CD4-positive, alpha-beta T cell treated with Interleukin-4 for 1 hour (primary cell): ENCODE results near the gene ITFG2.
"Not testable (repeated sequence)": the region's sequence is repeated elsewhere in the genome, so short reads cannot be mapped to it uniquely, and the experiment has no call there.

Experiments
- DNase-seq, 2 donors: peaks; one replicate each; pipeline ENCODE4 v3.0.0-alpha.2; 2020 to 2022

The ITFG2 gene

GRCh38 chr12:2832550-2833127 is 20.2 kb downstream of the ITFG2 start:
- DNase-seq = no peak

- DNase-seq = no peak
Measured at GRCh38 chr12:2833327-2833726, 20.9 kb downstream of the ITFG2 start.

GRCh38 chr12:2833810-2834209 is 21.3 kb downstream of the ITFG2 start:
- DNase-seq = no peak

DNA sequence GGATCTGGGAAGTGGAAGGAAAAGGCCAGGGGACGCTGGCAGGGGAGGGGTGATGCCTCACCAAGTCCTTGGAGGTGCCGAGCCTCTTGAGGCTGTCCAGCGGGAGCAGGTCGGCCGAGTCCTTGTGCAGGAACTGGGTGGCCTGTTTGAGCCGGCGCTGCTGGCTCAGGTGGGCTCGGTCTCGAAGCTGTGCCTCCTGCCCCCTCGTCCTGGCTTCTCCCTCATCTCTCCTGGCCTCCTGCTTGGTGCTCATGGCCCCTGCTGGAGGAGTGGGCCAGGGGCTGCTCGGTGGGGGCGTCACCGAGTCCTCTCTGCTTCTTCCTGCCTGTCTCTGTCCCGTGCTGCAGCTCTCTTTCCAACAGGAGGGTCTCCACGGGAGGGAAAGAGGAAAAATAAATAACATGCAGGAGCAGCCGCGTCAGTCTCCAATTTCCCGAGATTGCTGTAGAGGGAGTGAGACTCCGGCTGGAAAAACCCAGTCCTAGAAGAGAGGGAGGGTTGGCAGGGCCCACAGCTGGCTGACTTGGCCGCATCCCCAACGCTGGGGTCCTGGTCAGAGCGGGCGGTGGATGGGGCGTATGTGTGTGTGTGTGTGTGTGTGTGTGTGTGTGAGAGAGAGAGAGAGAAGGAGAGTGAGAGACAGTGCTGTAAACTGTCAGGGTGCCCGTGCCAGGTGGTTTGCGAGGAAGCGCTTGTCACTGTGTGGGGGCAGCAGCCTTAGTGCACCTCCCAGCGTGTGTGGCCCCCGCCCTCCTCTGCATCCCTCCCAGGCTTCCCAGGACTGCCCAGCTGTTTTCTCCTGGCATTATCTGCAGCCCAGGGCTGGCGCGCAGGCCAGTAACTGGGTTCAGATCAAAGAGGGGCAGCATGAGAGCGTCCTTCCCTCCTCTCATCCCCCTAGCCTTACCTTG is 22.4 kb downstream of the ITFG2 start, which contains the start of gene NRIP2:
TSS of gene NRIP2 (minus strand) at position 455 of the 911 bp plus-strand sequence. CDS start at position 403, 52 bp downstream.
- DNase-seq = no peak

- no peak for DNase-seq
Measured at GRCh38 chr12:2835691-2836403, 23.4 kb downstream of the ITFG2 start.

DNA sequence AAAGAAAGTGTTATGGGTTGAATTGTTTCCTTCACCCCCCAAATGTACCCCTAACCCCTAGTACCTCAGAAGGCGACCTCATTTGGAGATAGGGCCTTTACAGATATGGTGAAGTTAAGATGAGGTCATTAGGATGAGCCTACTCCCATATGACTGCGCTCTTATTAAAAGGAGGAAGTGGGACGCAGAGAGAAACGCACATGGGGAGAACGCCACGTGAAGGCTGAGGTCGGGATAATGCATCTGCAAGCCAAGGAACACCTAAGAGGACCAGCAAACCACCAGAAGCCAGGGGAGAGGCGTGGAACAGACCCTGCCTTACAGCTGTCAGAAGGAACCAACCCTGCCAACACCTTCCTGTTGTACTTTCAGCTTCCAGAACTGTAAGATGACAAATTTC is 24.1 kb downstream of the ITFG2 start:
- no peak for DNase-seq

- DNase-seq = no peak
Measured at GRCh38 chr12:2841056-2841650, 28.7 kb downstream of the ITFG2 start.

GRCh38 chr12:2842948-2843347 is 30.5 kb downstream of the ITFG2 start:
- no peak for DNase-seq

- DNase-seq = no peak
Measured at GRCh38 chr12:2844786-2845185, 32.3 kb downstream of the ITFG2 start.

DNA sequence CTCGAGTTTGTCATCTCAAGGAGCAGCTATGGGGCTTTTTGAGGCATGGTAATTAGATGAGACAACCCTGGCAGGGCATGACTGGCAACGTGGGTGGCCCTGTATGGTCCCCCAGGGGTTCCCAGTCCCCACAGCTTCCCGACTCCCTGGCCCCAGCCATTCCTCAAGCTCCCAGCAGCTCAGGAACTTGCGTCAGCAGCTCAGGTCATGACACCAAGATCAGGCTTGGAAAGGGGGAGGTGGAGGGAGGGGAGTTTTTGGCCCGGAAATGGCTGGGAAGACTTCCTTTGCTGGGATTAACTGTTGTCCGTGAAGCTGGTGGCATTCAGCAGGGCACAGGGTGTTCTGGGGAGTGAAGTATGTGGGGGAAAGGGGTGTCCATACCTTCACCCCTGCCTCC is 32.8 kb downstream of the ITFG2 start:
- DNase-seq = no peak

- no peak for DNase-seq
Measured at GRCh38 chr12:2851931-2852330, 39.5 kb downstream of the ITFG2 start.

DNA sequence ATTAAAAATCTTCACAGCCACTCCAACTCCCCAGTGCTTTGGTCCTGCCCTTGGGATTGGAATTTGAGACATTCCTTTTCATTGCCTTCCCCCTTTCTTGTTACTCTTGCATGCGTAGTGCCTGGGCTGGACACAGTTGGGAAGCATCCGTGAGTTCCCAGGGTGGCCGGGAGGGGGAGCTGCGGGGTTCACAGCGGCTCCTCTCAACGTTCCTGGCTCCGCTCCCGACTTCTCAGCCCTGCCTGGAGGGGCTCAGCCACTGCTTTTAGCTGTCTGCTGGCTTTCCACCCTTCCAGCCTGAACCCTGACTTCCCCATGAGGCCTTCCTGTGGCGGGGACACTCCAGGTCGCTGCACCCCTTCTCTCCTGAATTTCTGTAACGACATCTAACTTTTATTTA is 41.2 kb downstream of the ITFG2 start:
- DNase-seq = peak; percentile 25 to 27

GRCh38 chr12:2854669-2855453 is 42.4 kb downstream of the ITFG2 start:
- DNase-seq = no peak

- no peak for DNase-seq
Measured at GRCh38 chr12:2855546-2855945, 43.1 kb downstream of the ITFG2 start.

DNA sequence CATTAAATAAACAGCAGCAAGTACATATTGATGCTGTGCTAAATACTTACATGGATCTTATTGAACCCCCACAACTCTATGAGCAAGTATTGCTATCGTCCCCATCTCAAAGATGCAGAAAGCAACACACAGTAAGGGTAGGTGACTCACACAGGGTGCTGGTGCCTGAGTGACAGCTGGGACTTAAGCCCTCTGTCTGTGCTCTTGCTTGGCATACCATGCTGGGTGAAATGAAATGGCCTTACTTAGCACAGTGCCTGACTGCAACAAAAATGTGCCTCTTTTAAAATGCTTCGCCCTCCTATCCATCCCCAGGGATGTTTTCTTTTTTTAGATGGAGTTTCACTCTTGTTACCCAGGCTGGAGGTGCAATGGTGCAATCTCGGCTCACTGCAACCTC is 43.6 kb downstream of the ITFG2 start:
- DNase-seq = no peak

- DNase-seq = no peak
Measured at GRCh38 chr12:2857021-2857431, 44.6 kb downstream of the ITFG2 start, which contains the start of gene TEX52. Gene TEX52, minus strand, starts transcription at chr12:2857039. Its CDS starts 13 bp downstream, at chr12:2857026.

- DNase-seq = no peak
Measured at GRCh38 chr12:2857576-2857975, 45.1 kb downstream of the ITFG2 start.

GRCh38 chr12:2858334-2858733 is 45.9 kb downstream of the ITFG2 start:
- no peak for DNase-seq

DNA sequence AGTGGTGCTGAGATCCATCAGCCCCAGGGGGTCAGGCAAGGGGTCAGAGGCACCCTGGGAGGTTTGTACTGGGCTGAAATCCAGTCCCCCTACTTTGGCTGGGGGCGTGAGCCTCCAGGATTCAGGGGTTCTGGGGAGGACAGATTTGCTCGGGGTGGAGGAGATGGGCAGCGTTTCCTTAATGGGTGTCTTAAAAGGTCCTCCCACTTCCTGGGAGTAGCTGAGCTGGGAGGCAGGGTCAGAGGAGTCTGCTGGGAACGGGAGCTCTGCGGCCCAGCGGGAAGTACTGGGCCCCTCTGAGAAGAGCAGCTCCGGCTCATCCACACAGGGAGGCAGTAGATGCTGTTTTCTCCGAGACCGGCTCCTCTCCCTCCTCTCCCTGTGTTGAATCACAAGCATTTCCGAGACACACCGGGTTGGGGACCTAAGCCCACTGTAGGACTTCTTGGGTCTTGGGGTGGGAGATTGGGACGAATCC is 46.5 kb downstream of the ITFG2 start:
- DNase-seq = no peak

GRCh38 chr12:2860170-2860569 is 47.7 kb downstream of the ITFG2 start:
- DNase-seq = no peak

DNA sequence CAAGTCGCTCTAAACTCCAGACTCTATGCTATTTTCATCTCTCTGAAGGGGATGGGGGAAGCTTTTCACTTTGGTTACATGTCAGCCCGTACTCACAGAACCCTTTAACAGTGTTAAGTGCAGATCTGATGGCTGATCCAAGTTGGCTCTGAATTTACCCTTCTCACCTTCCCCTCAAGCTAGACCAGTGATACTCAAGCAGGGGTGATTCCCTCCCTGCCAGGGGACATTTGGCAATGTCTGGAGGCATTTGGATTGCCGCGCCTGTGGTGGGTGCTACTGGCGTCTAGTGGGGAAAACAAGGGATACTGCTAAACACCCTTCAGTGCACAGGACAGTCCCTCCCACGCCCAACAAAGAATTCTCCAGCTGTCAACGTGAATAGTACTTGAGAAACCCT is 50.4 kb downstream of the ITFG2 start:
- DNase-seq = no peak

DNA sequence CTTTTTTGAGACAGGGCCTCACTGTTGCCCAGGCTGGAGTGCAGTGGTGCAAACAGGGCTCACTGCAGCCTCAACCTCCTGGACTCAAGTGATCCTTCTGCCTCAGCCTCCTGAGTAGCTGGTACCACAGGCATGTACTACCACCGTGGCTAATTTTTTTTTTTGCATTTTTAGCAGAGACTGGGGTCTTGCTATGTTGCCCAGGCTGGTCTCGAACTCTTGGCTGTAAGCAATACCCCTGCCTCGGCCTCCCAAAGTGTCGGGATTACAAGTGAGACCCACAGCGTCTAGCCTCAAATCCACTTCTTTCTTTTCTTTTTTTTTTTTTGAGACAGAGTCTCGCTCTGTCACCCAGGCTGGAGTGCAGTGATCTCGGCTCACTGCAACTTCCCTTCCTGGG is 50.9 kb downstream of the ITFG2 start:
- not testable (repeated sequence) for DNase-seq
